Globus pallidus (tissue), 1 donor: Measurements from ENCODE around the gene CD52.
"Not testable (repeated sequence)": the region's sequence is repeated elsewhere in the genome, so short reads cannot be mapped to it uniquely, and the experiment has no call there.

Experiments
- DNase-seq: peaks from one replicate; pipeline ENCODE4 v3.0.0-alpha.2; 2015; ENCODE audit warnings: low spot score

Gene CD52

GRCh38 chr1:26302733-26303405 is 14.9 kb upstream of the CD52 start:
- DNase-seq, result no peak

- no peak for DNase-seq
Measured at GRCh38 chr1:26305667-26306289, 12.0 kb upstream of the CD52 start.

- peak; percentile 66 for DNase-seq
Measured at GRCh38 chr1:26306290-26307229, 11.2 kb upstream of the CD52 start, which contains the start of gene UBXN11. UBXN11 (minus strand) TSS chr1:26306636; CDS start chr1:26302883, 3,753 bp downstream.

- no peak for DNase-seq
Measured at GRCh38 chr1:26307363-26307781, 10.4 kb upstream of the CD52 start.

- not testable (repeated sequence) for DNase-seq
Measured at GRCh38 chr1:26307966-26308899, 9.5 kb upstream of the CD52 start.

GRCh38 chr1:26314501-26314900 is 3.3 kb upstream of the CD52 start:
- DNase-seq, result no peak

GRCh38 chr1:26315874-26316850 is 1.6 kb upstream of the CD52 start:
- no peak for DNase-seq

GRCh38 chr1:26317146-26317545 is 612 bp upstream of the CD52 start:
- no peak for DNase-seq

GRCh38 chr1:26318338-26319064 is 743 bp downstream of the CD52 start:
- peak; percentile 24 for DNase-seq

- DNase-seq, result no peak
Measured at GRCh38 chr1:26320896-26321295, 3.1 kb downstream of the CD52 start.

GRCh38 chr1:26321315-26322041 is 3.7 kb downstream of the CD52 start:
- DNase-seq, result peak; percentile 77

- no peak for DNase-seq
Measured at GRCh38 chr1:26322042-26322331, 4.2 kb downstream of the CD52 start.

- DNase-seq, result no peak
Measured at GRCh38 chr1:26323382-26323781, 5.6 kb downstream of the CD52 start.

- no peak for DNase-seq
Measured at GRCh38 chr1:26324550-26324949, 6.8 kb downstream of the CD52 start.

- no peak for DNase-seq
Measured at GRCh38 chr1:26327956-26328362, 10.2 kb downstream of the CD52 start.

GRCh38 chr1:26328597-26328996 is 10.8 kb downstream of the CD52 start:
- no peak for DNase-seq

GRCh38 chr1:26329380-26329779 is 11.6 kb downstream of the CD52 start:
- not testable (repeated sequence) for DNase-seq

- no peak for DNase-seq
Measured at GRCh38 chr1:26330276-26330675, 12.5 kb downstream of the CD52 start.

GRCh38 chr1:26333312-26333711 is 15.6 kb downstream of the CD52 start:
- DNase-seq, result not testable (repeated sequence)
